Measurements from ENCODE around the gene HPCA.

The HPCA gene

DNA sequence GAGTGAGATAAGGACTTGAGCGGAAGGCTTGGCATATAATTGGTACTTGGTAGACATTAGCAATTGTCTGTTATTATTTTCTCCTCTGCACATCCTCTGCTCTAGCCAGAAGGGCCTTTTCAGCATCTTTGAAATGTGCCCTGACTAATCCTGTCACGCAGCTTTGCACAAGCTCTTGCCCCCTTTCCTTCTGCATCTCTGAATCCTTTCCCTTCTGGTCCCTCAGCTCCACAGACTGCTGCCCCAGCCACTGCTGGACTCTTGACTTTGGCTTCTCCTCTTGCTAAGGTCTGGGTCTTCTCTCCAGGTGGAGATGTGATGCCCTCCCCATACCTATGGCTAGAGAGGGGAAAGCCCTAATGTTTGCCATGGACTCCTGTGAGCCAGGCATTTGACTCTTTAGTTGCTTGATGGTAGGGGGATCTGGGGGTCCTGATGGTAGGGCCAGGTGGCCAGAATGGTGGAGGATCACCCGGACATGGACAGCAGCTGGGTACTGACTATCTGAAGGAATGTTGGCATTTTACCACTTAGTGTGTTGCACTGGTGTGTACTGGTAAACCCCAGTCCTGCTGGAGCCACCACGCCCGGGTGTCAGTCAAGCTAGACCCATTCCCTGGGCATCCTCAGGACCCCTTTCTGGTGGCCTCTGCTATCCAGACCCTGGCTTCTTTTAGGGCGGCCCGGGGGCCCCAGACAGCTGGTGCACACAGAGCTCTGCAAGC is 4.4 kb downstream of the HPCA start:
- CTCF ChIA-PET, result interaction anchor here (0.5 to 11.7 kb wide), 12 partner anchors 8 to 198 kb away, joined by 3 to 179 read pairs (median 6); partner anchors contain the start of gene FNDC5
- H3K4me3 ChIP-seq (ENCODE audit: low read depth, low read length), result no peak overlapping the region
- POLR2A ChIA-PET, result no interaction called here
- no peak for DNase-seq (ENCODE audit: low read depth, low spot score)
- TF ChIP-seq, protein P1, sequence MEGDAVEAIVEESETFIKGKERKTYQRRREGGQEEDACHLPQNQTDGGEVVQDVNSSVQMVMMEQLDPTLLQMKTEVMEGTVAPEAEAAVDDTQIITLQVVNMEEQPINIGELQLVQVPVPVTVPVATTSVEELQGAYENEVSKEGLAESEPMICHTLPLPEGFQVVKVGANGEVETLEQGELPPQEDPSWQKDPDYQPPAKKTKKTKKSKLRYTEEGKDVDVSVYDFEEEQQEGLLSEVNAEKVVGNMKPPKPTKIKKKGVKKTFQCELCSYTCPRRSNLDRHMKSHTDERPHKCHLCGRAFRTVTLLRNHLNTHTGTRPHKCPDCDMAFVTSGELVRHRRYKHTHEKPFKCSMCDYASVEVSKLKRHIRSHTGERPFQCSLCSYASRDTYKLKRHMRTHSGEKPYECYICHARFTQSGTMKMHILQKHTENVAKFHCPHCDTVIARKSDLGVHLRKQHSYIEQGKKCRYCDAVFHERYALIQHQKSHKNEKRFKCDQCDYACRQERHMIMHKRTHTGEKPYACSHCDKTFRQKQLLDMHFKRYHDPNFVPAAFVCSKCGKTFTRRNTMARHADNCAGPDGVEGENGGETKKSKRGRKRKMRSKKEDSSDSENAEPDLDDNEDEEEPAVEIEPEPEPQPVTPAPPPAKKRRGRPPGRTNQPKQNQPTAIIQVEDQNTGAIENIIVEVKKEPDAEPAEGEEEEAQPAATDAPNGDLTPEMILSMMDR (IDR thresholded peaks at IDR 0.05; ENCODE audit: insufficient read depth, low read length, missing control alignments), result no peak

DNA sequence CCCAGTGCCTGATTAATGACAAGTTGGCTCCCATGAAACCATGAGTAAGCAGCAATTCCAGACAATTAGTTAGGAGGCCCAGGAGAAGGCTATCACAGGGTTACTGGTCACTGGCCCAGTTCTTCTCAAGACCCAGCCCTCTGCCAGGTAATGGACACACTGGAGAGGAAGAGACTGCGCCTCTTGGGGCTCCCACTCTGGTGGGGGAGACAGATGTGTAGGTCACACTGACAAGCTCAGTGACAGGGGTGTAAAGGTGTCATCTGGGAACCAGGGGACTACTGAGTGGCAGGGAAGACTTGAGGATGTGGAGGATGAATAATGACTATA is 4.9 kb downstream of the HPCA start:
- H3K4me3 ChIP-seq (ENCODE audit: low read depth, low read length), result no peak overlapping the region
- ChIA-PET CTCF (interaction anchor here (1.0 to 11.7 kb wide), 8 partner anchors 9 to 197 kb away, joined by 3 to 179 read pairs (median 10); partner anchors contain the start of gene FNDC5), POLR2A (no interaction called here)
- no peak for DNase-seq (ENCODE audit: low read depth, low spot score)
- TF ChIP-seq, protein P1 (IDR thresholded peaks at IDR 0.05; ENCODE audit: insufficient read depth, low read length, missing control alignments), result no peak

DNA sequence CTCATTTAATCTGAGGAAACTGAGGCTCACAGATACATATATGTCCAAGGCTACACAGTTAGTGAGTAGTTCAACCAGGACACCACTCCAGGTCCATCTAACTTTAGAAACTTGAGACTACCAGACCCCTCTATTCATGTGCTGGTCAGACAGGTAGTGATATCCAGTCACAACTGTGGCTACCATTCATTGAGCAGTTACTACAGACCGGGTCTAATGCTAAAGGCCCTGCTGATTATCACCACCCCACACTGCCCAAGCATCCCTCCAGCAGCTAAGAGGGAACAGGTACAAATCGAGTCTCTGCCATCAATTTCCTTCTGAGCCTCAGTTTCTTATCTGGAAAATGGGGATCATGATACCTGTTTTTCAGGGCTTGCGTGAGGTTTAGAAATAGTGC is 5.3 kb downstream of the HPCA start:
- ChIA-PET POLR2A (no interaction called here), CTCF (interaction anchor here (1.0 to 11.7 kb wide), 12 partner anchors 9 to 197 kb away, joined by 3 to 179 read pairs (median 6); partner anchors contain the start of gene FNDC5)

DNA sequence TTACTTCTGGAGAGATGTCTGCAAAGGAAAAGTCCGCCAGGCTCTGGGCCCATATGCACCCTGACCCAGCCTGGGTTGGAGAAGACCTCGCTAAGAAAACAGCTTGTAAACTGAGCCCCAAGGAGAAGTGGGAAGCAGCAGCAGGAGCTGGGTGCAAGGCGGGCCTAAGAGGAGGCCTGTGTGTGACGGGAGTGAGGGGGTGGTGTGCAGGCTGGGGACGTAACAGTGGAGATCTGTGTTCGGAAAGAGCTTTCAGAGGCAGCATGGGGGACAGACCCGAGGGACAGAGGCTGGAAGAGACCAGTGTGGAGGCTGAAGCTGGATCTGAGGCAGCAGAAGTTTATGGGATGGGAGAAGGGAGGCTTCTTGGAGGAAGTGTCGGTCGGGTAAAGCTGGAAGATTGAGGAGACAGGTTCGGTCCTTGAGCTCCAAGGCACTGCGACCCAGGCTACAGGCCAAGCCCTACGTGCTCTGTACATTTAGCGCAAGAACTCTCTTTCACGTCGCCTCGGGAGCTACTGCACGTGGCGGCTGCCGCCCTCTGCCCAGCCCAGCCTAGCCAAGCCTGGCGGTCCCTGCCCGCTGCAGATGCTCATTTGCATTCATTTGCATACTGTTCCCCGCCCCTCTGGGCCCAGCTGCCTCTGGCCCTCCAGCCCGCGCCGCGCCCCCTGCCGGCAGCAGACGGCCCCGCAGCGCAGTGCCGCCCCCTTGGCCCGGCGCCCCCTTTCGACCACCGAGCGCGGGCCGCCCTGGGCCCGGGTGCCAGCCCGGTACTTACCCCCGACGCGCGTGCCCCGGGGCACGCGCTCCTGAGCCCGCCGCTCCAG is 6.3 kb downstream of the HPCA start:
- no peak for DNase-seq (ENCODE audit: low read depth, low spot score)
- TF ChIP-seq, protein P1 (IDR thresholded peaks at IDR 0.05; ENCODE audit: insufficient read depth, low read length, missing control alignments), result peak; percentile 56

More for the DNA sequence above, 5.3 kb downstream of the HPCA start:
- no peak overlapping the region for H3K4me3 ChIP-seq (ENCODE audit: low read depth, low read length)
- DNase-seq (ENCODE audit: low read depth, low spot score), result no peak
- TF ChIP-seq, protein P1 (IDR thresholded peaks at IDR 0.05; ENCODE audit: insufficient read depth, low read length, missing control alignments), result no peak

DNA sequence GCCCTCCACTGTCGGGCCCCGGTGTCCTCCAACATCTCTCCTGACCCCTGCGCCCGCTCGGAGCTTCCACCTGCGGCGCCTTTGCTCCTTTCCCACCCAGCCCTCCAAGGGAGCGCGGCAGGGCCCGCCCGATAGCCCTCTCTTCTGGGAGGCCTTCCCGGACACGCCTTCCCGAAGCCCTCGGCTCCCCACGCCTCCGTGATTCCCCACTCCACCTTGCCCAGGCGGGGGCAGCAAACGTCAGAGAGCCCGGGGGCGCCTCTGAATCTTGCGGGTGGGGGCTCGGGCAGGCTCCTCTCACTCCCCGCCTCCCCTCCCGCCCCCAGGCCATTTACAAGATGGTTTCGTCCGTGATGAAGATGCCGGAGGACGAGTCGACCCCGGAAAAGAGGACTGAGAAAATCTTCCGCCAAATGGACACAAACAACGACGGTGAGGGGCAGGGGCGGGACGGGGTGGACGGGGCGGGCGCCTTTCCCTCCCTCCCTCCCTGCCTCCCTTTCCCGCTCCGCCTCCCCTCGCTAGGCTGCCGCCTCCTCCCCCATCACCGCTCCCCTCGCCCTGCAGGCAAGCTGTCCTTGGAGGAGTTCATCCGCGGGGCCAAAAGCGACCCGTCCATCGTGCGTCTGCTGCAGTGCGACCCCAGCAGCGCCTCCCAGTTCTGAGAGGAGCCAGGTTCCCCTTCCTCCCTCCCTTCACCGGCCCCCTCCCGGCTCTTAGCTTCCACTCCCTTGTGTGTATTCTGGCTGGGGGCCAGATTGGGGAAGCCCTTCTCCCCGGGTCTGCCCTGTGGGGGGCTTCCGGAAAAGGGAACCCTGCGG is 7.1 kb downstream of the HPCA start:
- TF ChIP-seq, protein P1 (IDR thresholded peaks at IDR 0.05; ENCODE audit: insufficient read depth, low read length, missing control alignments), result peak; percentile 22
- DNase-seq (ENCODE audit: low read depth, low spot score), result no peak
- H3K4me3 ChIP-seq (ENCODE audit: low read depth, low read length), result peak overlapping the region; percentile 51
- POLR2A ChIA-PET, result interaction anchor here (1.0 kb wide), 1 partner anchor 187 kb away, joined by 3 read pairs; the partner anchor contains the start of gene AZIN2
- CTCF ChIA-PET, result interaction anchor here (0.9 to 11.7 kb wide), 22 partner anchors 9 to 493 kb away, joined by 3 to 179 read pairs (median 5); partner anchors contain the start of genes FNDC5 and RNF19B

More for the DNA sequence above, 6.3 kb downstream of the HPCA start:
- ChIA-PET CTCF (interaction anchor here (0.6 to 11.7 kb wide), 24 partner anchors 8 to 492 kb away, joined by 3 to 179 read pairs (median 4); partner anchors contain the start of genes FNDC5 and RNF19B), POLR2A (interaction anchor here (1.0 kb wide), 1 partner anchor 188 kb away, joined by 3 read pairs; the partner anchor contains the start of gene AZIN2)
- peak overlapping the region; percentile 51 for H3K4me3 ChIP-seq (ENCODE audit: low read depth, low read length)
